Caco-2 (cell line): ENCODE data around the gene MMP17. TPM values are rescaled to one million over a fixed set of nuclear protein-coding genes. Genes with fewer than 3 reads are reported as not detected.

Experiments used
- BruUV-seq: library from RNA; stranded (reverse); fragments of 400-500 nt; replicated peaks from 2 replicates; lab custom pipeline; 2021; lab: Mats Ljungman, UMichigan
- CTCF ChIA-PET: fragments of 300-600 bp; sonication (Branson Sonifier 250); formaldehyde crosslinking; loops from one replicate; lab custom pipeline; 2022; ENCODE audit warnings: antibody characterized with exemption; lab: Charles Lee
- POLR2A ChIA-PET: fragments of 300-600 bp; sonication (Branson Sonifier 250); formaldehyde crosslinking; loops from one replicate; lab custom pipeline; 2022; ENCODE audit warnings: antibody characterized with exemption; lab: Charles Lee
- DNase-seq, 2 experiments: peaks; one replicate each; pipeline versions ENCODE4 v3.0.0 to v3.0.0-alpha.2; 2020 to 2022
- H3K27me3 ChIP-seq: replicated peaks from 2 replicates; pipeline ENCODE4 v1.6.0; 2011; ENCODE audit warnings: low read length; ENCODE audit not compliant: control insufficient read depth, insufficient read depth
- H3K36me3 ChIP-seq: 2 replicates; pipeline ENCODE4 v1.5.1; 2011; ENCODE audit warnings: low read length; ENCODE audit not compliant: control insufficient read depth, insufficient read depth
- H3K4me1 ChIP-seq: fragments of 250-450 bp; sonication (Bioruptor Pico); 2 replicates; pipeline ENCODE4 v1.5.1; 2020; ENCODE audit warnings: mild to moderate bottlenecking
- H3K4me3 ChIP-seq: 2 replicates; pipeline ENCODE4 v1.5.1; 2011; ENCODE audit warnings: low read depth, mild to moderate bottlenecking, control low read depth, low read length
- H3K9me3 ChIP-seq: fragments of 250-450 bp; sonication (Bioruptor Pico); 2 replicates; pipeline ENCODE4 v1.5.1; 2020; ENCODE audit warnings: mild to moderate bottlenecking, moderate library complexity
- H3K27ac Mint-ChIP-seq: one replicate; pipeline ENCODE4 v1.8.0; 2022; ENCODE audit warnings: mixed read lengths; ENCODE audit not compliant: unreplicated experiment
- H3K27me3 Mint-ChIP-seq: one replicate; pipeline ENCODE4 v1.8.0; 2022; ENCODE audit warnings: mixed read lengths; ENCODE audit not compliant: insufficient read depth, unreplicated experiment
- H3K36me3 Mint-ChIP-seq: one replicate; pipeline ENCODE4 v1.8.0; 2022; ENCODE audit warnings: mild to moderate bottlenecking, mixed read lengths; ENCODE audit not compliant: insufficient read depth, unreplicated experiment
- H3K4me1 Mint-ChIP-seq: one replicate; pipeline ENCODE4 v1.8.0; 2022; ENCODE audit warnings: low read depth, mixed read lengths; ENCODE audit not compliant: unreplicated experiment
- H3K4me3 Mint-ChIP-seq: one replicate; pipeline ENCODE4 v1.8.0; 2022; ENCODE audit warnings: mild to moderate bottlenecking, moderate library complexity, mixed read lengths; ENCODE audit not compliant: unreplicated experiment
- H3K9me3 Mint-ChIP-seq: one replicate; pipeline ENCODE4 v1.8.0; 2022; ENCODE audit warnings: mixed read lengths; ENCODE audit not compliant: unreplicated experiment
- intact Hi-C: fragments of 100-400 bp; cut with micrococcal nuclease; formaldehyde crosslinking; loops from one replicate; pipeline ENCODE4 v1.10.0; 2022; ENCODE audit not compliant: unreplicated experiment
- total RNA-seq: library from RNA; stranded (reverse); gene quantifications from 2 replicates; pipeline ENCODE4 v1.2.3, GENCODE V29; 2022
- TF ChIP-seq, protein P1 (sequence below), 2 experiments: fragments of 200-600 bp in 1 of 2; IDR thresholded peaks; 1 replicate in 1 of 2; 2 replicates in 1 of 2; pipeline versions ENCODE4 v1.5.1 to v1.8.0; 2011 to 2022; ENCODE audit warnings: antibody characterized with exemption in 1 of 2, control low read depth in 1 of 2, inconsistent platforms in 1 of 2, low read depth in 1 of 2, low read length in 1 of 2, mild to moderate bottlenecking in 1 of 2, moderate library complexity in 1 of 2; ENCODE audit not compliant: insufficient read depth in 1 of 2, severe bottlenecking in 1 of 2, unreplicated experiment in 1 of 2

The MMP17 gene
- total RNA-seq, 1 experiment from 2014 or later, result 4.6 TPM

DNA sequence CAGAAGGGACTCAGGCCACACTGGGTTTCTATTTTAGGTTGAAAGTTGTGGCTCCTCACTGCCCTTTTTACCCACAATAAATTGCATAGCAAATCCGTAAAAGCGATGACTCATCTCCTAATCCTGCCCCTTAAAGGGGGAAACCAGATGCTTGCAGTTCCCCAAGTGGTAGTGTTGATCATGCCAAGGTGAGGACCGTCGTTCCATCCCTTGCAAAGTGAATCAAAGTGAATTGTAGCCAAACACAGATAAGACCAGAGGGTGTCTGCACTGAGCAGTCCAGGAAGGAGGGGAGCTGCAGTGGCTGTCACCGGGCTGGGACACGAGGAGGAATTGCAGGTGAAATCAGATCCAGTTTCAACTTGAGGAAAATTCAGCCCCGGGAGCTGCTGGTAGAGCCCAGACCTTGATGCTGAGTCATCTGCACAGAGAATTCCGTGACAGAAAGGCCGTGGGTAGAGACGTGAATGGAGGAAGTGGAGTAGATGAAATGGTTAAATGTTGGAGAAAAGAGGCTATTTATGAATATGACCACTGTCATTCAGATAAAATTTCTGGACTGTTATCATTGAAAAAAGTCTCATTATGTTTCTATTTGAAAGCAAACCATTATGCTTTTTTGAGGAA, 44.2 kb upstream of the MMP17 start:
- POLR2A ChIA-PET, result no interaction called here
- TF ChIP-seq, protein P1, sequence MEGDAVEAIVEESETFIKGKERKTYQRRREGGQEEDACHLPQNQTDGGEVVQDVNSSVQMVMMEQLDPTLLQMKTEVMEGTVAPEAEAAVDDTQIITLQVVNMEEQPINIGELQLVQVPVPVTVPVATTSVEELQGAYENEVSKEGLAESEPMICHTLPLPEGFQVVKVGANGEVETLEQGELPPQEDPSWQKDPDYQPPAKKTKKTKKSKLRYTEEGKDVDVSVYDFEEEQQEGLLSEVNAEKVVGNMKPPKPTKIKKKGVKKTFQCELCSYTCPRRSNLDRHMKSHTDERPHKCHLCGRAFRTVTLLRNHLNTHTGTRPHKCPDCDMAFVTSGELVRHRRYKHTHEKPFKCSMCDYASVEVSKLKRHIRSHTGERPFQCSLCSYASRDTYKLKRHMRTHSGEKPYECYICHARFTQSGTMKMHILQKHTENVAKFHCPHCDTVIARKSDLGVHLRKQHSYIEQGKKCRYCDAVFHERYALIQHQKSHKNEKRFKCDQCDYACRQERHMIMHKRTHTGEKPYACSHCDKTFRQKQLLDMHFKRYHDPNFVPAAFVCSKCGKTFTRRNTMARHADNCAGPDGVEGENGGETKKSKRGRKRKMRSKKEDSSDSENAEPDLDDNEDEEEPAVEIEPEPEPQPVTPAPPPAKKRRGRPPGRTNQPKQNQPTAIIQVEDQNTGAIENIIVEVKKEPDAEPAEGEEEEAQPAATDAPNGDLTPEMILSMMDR (IDR thresholded peaks at IDR 0.05; ENCODE audit: insufficient read depth in 1 of 2, low read depth in 1 of 2, low read length in 1 of 2, severe bottlenecking in 1 of 2, unreplicated experiment in 1 of 2), result no peak
- Mint-ChIP-seq H3K4me1 (no peaks in the 10 kb centered on the region), H3K4me3 (no peak overlapping the region), H3K9me3 (no peaks in the 10 kb centered on the region), H3K36me3 (peaks cover 40% of the 10 kb centered on the region), H3K27me3 (no peaks in the 10 kb centered on the region), H3K27ac (no peak overlapping the region)
- H3K4me1 ChIP-seq, result no peaks in the 10 kb centered on the region
- DNase-seq, result no peak
- no peaks in the 10 kb centered on the region for H3K9me3 ChIP-seq
- H3K27me3 ChIP-seq, result no peaks in the 10 kb centered on the region
- no peaks in the 10 kb centered on the region for H3K36me3 ChIP-seq
- no peak overlapping the region for H3K4me3 ChIP-seq
- BruUV-seq, result no TSS peak
- CTCF ChIA-PET, result no interaction called here
- intact Hi-C loops, result no loop called here

DNA sequence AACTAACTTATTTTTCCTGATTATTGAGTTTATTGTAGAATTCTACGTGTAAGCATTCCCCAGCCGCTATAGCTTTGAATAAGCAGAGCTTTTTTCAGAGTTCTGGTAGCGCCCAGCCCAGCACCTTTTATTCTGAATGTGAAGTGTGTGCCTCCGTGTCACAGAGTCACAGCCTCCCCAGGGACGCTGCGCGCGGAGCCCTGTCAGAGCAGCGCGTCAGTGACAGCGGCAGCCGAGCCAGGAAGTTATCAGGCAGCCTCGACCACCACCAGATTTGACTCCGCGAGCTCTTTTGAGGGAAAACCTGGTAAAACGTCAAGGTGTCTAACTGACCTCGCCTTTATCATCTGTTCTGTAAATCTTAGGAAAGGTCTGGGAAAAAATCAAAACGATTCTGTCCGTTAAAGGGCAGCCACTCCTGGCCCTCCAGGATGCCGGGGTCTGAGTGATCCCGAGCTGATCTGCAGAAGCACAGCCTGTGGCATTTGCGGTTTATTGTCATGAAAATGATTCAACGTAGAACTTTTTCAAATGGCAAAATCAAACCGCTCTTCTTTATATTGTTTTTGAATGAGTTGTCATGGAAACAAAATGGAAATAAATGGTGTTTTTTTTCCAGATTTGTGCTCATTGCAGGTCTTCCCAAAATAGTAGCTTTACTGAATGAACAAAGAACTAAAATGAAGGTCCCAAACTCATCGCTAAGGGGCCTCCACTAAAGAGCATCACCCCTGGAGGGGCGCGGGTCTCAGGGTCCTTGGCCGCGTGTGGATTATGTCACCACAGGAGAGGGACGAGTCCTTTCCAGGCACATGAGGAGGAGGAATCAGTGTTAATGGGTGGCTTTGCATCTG, 43.1 kb upstream of the MMP17 start:
- H3K4me3 ChIP-seq, result no peak overlapping the region
- no peaks in the 10 kb centered on the region for H3K9me3 Mint-ChIP-seq
- no peaks in the 10 kb centered on the region for H3K4me1 Mint-ChIP-seq
- H3K27me3 Mint-ChIP-seq, result no peaks in the 10 kb centered on the region
- TF ChIP-seq, protein P1 (IDR thresholded peaks at IDR 0.05; ENCODE audit: insufficient read depth in 1 of 2, low read depth in 1 of 2, low read length in 1 of 2, severe bottlenecking in 1 of 2, unreplicated experiment in 1 of 2), result no peak
- no peaks in the 10 kb centered on the region for H3K9me3 ChIP-seq
- no peak for DNase-seq
- peaks cover 41% of the 10 kb centered on the region for H3K36me3 Mint-ChIP-seq
- H3K36me3 ChIP-seq, result no peaks in the 10 kb centered on the region
- no peak overlapping the region for H3K4me3 Mint-ChIP-seq
- no peaks in the 10 kb centered on the region for H3K27me3 ChIP-seq
- intact Hi-C loops, result no loop called here
- H3K4me1 ChIP-seq, result no peaks in the 10 kb centered on the region
- ChIA-PET POLR2A (no interaction called here), CTCF (no interaction called here)
- BruUV-seq, result no TSS peak
- no peak overlapping the region for H3K27ac Mint-ChIP-seq

DNA sequence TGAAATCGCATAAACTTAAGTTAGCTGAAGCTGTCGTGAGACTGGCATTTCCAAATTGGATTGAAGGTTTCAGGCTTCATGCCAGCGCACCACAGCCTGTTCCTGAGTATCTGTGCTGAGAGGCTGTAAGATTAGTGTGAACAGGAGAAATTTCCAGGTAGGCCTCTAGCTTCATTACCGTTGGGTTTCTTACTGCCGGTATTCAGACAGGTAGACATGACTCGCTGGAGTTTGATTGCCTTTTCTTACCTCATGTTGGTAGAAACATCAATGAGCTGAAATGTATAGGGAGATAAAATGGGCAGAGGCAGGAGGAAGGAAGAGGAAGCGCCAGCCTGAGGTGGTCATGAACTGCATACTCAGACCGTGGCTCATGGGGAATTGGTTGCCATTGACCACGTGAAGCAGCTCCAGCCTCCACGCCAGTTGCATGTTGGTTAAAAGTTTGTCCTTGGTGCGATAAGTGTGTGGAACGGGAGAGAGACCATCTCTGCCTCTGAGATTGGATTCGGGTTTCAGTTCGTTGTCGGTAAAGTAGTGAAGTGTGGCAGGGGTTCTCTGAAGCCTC, 42.3 kb upstream of the MMP17 start:
- Histone ChIP-seq H3K9me3 (no peaks in the 10 kb centered on the region), H3K4me1 (no peaks in the 10 kb centered on the region), H3K36me3 (no peaks in the 10 kb centered on the region), H3K4me3 (no peak overlapping the region), H3K27me3 (no peaks in the 10 kb centered on the region)
- ChIA-PET POLR2A (no interaction called here), CTCF (no interaction called here)
- no TSS peak for BruUV-seq
- intact Hi-C loops, result no loop called here
- H3K27me3 Mint-ChIP-seq, result no peaks in the 10 kb centered on the region
- H3K4me3 Mint-ChIP-seq, result no peak overlapping the region
- no peaks in the 10 kb centered on the region for H3K4me1 Mint-ChIP-seq
- peaks cover 44% of the 10 kb centered on the region for H3K36me3 Mint-ChIP-seq
- TF ChIP-seq, protein P1 (IDR thresholded peaks at IDR 0.05; ENCODE audit: insufficient read depth in 1 of 2, low read depth in 1 of 2, low read length in 1 of 2, severe bottlenecking in 1 of 2, unreplicated experiment in 1 of 2), result no peak
- no peaks in the 10 kb centered on the region for H3K9me3 Mint-ChIP-seq
- DNase-seq, result no peak
- H3K27ac Mint-ChIP-seq, result no peak overlapping the region
